ENCODE results near the gene SLC1A5.

Gene SLC1A5

DNA sequence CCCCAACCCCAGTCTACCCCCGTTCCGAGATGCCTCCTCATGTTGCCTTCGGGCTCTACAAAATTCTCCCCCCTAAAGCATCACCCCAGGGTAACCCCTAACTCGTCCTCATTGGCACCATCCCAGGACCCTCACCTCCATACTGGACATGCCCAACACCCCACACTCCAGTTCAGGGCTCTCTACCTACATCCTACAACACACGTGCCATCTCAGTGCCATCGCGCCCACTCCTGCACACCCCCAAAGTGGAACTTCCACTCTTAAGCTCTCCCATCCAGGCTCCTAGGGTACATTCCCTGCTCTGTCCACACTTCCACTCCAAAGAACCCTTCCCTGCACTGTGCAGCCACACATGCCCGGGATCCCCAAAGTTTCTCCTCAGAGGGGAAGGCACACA is 43.4 kb downstream of the SLC1A5 start:
- DNase-seq (ENCODE audit: low read depth in 3 of 3): no peak

- no peak for DNase-seq (ENCODE audit: low read depth in 3 of 3)
Measured at GRCh38 chr19:46744005-46744691, 44.2 kb downstream of the SLC1A5 start.

GRCh38 chr19:46742926-46743480 is 45.4 kb downstream of the SLC1A5 start:
- DNase-seq (ENCODE audit: low read depth in 3 of 3): no peak

- DNase-seq (ENCODE audit: low read depth in 3 of 3): no peak
Measured at GRCh38 chr19:46741447-46741846, 46.9 kb downstream of the SLC1A5 start.

DNA sequence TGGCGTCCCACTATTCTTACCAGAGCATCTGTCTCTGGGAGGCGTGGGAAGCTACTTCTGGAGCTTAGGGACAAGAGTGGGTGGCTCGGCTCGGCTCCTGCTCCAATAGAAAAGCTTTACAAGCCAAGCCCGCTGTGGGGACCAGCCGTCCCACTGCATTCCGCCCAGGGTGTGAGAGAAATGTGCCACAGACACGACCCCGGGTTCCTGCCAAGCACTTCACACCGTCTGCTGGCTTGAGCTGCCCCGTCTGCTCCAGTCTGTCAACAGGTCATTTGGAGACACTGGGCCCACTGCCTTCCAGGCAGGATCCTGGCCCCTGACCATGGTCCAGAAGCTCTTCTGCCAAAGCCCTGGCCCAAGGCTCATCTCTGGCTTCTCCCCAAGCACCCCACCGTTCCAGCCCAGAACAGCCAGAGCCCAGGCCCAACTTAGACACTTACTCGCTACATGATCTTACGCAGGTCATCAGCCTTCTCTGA is 49.1 kb downstream of the SLC1A5 start:
- DNase-seq (ENCODE audit: low read depth in 3 of 3): no peak

- no peak for DNase-seq (ENCODE audit: low read depth in 3 of 3)
Measured at GRCh38 chr19:46737761-46738171, 50.6 kb downstream of the SLC1A5 start.

DNA sequence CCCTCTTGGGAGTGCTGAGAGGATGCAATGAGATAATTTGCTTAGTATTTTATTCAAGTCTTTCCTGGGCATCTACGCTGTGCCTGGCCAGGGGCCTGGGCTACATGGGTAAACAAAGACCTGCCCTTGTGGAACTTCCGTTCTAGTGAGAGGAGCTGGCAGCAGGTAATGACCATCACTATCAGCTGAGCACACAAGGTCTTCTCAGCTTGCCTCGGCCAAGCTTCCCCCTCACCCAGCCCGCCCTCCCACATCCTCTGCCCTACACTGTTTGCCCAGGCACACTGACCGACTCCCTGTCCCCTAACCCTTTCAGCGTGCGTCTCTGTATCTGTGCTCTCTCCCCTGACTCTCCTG is 51.1 kb downstream of the SLC1A5 start:
- DNase-seq (ENCODE audit: low read depth in 3 of 3): no peak

- no peak for DNase-seq (ENCODE audit: low read depth in 3 of 3)
Measured at GRCh38 chr19:46736531-46737297, 51.7 kb downstream of the SLC1A5 start.

- no peak for DNase-seq (ENCODE audit: low read depth in 3 of 3)
Measured at GRCh38 chr19:46733690-46734292, 54.6 kb downstream of the SLC1A5 start.

DNA sequence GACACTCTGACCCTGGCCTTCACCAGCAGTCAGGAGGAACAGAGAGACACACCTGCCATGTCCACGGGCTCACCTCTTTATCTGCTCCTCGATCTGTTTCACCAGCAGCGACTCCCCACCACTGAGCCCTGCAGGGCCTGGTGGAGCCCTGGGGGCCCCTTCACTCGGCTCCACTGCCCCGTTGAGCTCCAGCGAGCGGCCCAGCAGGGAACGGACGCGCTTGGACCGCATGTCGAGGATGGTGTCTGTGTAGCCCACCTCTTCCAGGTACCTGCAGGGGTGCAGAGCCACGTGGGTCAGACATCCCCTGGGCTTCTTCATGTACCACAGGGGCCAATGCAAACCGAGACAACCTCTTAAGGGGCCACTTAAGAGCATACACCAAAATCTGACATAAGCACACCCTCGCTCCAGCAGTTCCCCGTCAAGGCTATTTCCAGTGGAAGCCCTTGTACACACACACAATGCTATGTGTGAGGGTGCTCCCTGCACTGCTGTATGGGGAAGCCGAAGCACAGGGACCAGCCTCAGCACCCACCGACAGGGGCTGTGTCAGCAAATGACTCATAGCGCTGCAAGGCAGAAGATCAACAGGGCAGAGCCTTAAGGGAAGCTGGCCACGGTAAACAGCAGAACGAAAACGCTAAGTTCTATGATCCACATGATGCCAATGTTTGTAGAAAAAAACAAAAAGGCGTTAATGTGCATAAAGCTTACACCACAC is 55.3 kb downstream of the SLC1A5 start:
- no peak for DNase-seq (ENCODE audit: low read depth in 3 of 3)

DNA sequence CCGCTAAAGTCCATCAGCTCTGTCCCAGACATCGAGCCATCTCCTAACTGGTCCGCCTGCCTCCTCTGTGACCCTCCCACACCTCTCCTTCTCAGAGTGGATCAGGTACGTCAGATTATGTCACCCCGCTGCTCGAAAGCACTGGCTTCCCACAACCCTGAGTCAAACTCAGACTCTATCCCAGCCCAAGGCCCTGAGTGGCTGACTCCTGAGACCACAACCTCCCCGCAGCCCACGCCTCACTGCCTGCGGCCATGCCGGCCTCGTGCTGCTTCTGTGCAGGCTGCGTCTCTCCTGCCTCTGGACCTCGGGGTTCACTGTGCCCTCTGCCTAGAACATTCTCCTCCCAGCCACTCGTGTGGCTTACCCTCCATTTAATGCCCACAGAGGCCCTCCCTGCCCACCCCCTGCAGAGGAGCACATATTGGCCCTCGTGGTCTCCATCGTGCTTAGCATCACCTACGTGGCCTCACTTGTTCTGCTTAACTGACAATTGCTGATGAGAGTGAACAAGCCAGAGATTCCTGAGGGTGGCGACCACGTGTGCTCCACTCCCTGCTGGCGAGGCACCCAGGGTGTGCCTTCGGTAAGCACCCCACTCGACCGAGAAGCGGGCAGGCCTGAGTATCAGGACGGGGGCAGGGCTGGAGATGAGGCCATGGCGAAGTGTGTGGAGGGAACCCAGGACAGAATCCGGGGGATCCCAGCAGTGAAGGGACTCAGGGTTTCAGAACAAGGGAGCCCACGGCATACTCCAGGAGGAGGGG is 56.0 kb downstream of the SLC1A5 start:
- no peak for DNase-seq (ENCODE audit: low read depth in 3 of 3)

- DNase-seq (ENCODE audit: low read depth in 3 of 3): no peak
Measured at GRCh38 chr19:46731584-46731983, 56.8 kb downstream of the SLC1A5 start.

GRCh38 chr19:46731007-46731501 is 57.3 kb downstream of the SLC1A5 start:
- no peak for DNase-seq (ENCODE audit: low read depth in 3 of 3)

DNA sequence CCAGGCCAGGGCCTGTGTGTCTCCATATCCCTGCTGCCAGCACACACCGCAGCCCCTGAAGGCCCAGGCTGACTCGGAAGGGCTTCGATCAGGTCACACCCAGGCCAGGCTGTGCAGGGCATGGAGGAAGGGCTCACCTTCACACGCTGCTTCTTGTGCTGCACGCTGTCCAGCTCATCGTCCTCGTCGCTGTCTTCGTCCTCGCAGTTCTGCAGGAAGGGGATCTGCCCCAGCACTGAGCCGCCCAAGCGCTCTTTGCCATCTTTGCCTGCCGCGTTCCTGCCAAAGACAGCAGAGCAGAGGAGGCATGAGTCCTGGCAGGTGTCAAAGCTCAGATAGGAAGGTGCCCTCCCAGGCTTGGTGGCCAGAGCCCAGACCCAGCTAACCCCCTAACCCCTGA is 57.8 kb downstream of the SLC1A5 start:
- no peak for DNase-seq (ENCODE audit: low read depth in 3 of 3)

GRCh38 chr19:46730187-46730586 is 58.2 kb downstream of the SLC1A5 start:
- DNase-seq (ENCODE audit: low read depth in 3 of 3): no peak

- no peak for DNase-seq (ENCODE audit: low read depth in 3 of 3)
Measured at GRCh38 chr19:46729696-46730095, 58.7 kb downstream of the SLC1A5 start.

DNA sequence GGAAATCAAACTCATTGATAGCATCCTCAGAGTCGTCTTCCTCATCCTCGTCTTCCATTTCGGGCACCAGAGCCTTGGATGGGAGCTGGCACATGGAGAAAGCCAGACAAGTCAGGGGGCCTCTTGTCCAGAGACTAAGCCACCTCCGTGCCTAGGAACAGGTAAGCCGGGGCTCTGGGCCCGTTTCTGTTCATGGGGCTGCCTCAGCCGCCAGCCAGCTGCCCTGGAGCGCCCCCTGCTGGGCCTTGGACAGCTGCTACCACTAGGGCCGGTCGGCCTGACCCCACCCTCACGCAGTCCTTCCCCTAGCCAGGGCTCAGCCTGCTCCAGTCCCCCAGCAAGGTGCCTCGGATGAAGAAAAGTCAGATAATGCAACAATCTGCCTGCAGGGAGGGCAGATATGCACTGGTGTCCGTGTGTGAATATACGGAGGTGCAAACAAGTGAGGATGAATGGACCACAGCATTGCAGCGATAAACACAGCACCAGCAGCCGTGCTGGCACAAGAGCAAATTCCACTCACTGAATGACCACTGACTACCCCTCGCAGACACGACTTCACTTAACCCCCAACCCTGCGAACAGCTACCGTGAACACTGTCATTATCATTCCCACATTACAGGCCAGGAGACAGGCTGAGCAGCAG is 59.6 kb downstream of the SLC1A5 start:
- DNase-seq (ENCODE audit: low read depth in 3 of 3): peak; percentile 58 to 79 (median 63)

- DNase-seq (ENCODE audit: low read depth in 3 of 3): no peak
Measured at GRCh38 chr19:46728208-46728607, 60.2 kb downstream of the SLC1A5 start.

DNA sequence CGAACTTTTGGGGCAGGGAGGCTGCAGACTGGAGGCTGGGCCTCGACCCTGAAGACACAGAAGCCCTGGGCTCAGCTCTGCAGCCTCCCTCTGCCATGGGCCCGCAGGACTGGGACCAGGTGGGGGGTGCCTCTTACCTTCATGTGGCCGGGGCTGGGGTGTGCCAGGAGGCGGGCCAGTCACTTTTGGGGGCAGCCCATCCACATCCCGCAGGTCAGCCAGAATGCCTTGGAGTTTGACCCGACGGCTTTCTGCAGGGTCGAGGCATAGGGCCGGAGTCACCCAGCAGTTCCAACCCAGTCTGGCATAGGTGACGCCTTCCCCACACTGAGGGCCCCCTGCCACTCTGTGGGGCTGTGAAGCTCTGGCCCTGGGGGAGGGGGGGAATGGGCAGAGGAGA is 60.6 kb downstream of the SLC1A5 start:
- no peak for DNase-seq (ENCODE audit: low read depth in 3 of 3)

DNA sequence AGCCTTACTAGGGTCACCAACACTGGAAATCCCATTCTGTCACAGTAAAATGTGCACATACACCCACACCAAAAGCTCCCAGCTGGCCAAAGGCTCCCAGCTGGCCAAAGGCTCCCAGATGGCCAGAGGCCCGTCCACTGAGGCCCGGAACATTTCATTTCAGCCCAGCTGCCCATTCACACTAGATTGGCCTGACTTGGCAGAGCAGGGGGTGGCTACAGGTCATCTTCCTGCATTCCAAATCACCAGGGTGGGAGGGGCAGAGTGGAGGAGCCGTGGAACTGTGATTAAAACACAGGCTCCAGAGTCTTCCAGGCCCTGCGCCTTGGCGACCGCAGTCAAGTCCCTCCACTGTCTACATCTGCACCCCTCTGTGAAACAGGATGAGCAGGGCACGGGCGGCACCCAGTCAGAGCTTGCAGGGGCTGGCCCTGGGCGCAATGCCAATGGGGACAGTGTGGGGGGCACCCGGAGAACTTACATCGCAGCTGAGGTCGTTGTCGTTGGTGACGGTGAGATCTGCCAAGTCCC is 61.4 kb downstream of the SLC1A5 start:
- no peak for DNase-seq (ENCODE audit: low read depth in 3 of 3)

Data from stimulated activated CD4-positive, alpha-beta T cell treated with anti-CD3 and anti-CD28 coated beads, TNF-alpha, amount 100 ng/mL, for 24 hours (primary cell).